Mesothelial cell of epicardium (in vitro differentiated cells): Measurements from ENCODE around the gene SCTR. TPM values are rescaled to one million over a fixed set of nuclear protein-coding genes. Genes with fewer than 3 reads are reported as not detected.

ENCODE experiments used
- DNase-seq, 2 experiments: peaks; one replicate each; pipeline ENCODE4 v3.0.0; 2021; ENCODE audit warnings: low spot score in 2 of 2; ENCODE audit not compliant: unreplicated experiment in 2 of 2
- H3K27ac Mint-ChIP-seq: 2 replicates; pipeline ENCODE4 v1.8.0; 2021; ENCODE audit warnings: mixed read lengths
- H3K27me3 Mint-ChIP-seq: 2 replicates; pipeline ENCODE4 v1.8.0; 2021; ENCODE audit warnings: low read depth, mixed read lengths
- H3K36me3 Mint-ChIP-seq: 2 replicates; pipeline ENCODE4 v1.8.0; 2021; ENCODE audit warnings: mixed read lengths
- H3K4me1 Mint-ChIP-seq: 2 replicates; pipeline ENCODE4 v1.8.0; 2021; ENCODE audit warnings: mixed read lengths
- H3K4me3 Mint-ChIP-seq: 2 replicates; pipeline ENCODE4 v1.8.0; 2021; ENCODE audit warnings: mild to moderate bottlenecking, moderate library complexity, mixed read lengths
- H3K9me3 Mint-ChIP-seq: 2 replicates; pipeline ENCODE4 v1.8.0; 2021; ENCODE audit warnings: mixed read lengths
- CTCF ChIP-seq: fragments of 200-600 bp; sonication (generic); IDR thresholded peaks from one replicate; pipeline ENCODE4 v1.5.0; 2021; ENCODE audit warnings: antibody characterized with exemption; ENCODE audit not compliant: unreplicated experiment
- total RNA-seq: library from RNA; stranded (reverse); gene quantifications from 3 replicates; pipeline ENCODE4 v1.2.1, GENCODE V29; 2021

SCTR gene
- total RNA-seq, 1 donor from 2014 or later, result 1.3 TPM

GRCh38 chr2:119439574-119440500, 84.4 kb downstream of the SCTR start:
- Mint-ChIP-seq H3K27me3 (no peaks in the 10 kb centered on the region), H3K4me1 (peaks cover 15% of the 10 kb centered on the region), H3K4me3 (no peak overlapping the region), H3K36me3 (peaks cover 2% of the 10 kb centered on the region), H3K27ac (no peak overlapping the region), H3K9me3 (no peaks in the 10 kb centered on the region)
- DNase-seq, result no peak
- no peak for TF ChIP-seq CTCF

GRCh38 chr2:119438726-119439284, 85.5 kb downstream of the SCTR start:
- no peak overlapping the region for H3K27ac Mint-ChIP-seq

GRCh38 chr2:119438128-119438656, 86.1 kb downstream of the SCTR start:
- no peaks in the 10 kb centered on the region for H3K9me3 Mint-ChIP-seq
- peaks cover 21% of the 10 kb centered on the region for H3K4me1 Mint-ChIP-seq
- peaks cover 2% of the 10 kb centered on the region for H3K36me3 Mint-ChIP-seq
- no peaks in the 10 kb centered on the region for H3K27me3 Mint-ChIP-seq
- no peak for TF ChIP-seq CTCF
- no peak for DNase-seq
- no peak overlapping the region for H3K27ac Mint-ChIP-seq
- no peak overlapping the region for H3K4me3 Mint-ChIP-seq

More at GRCh38 chr2:119438726-119439284, 85.5 kb downstream of the SCTR start:
- H3K27me3 Mint-ChIP-seq, result no peaks in the 10 kb centered on the region
- H3K9me3 Mint-ChIP-seq, result no peaks in the 10 kb centered on the region
- H3K4me3 Mint-ChIP-seq, result no peak overlapping the region
- H3K36me3 Mint-ChIP-seq, result peaks cover 2% of the 10 kb centered on the region
- TF ChIP-seq CTCF, result no peak
- no peak for DNase-seq
- peaks cover 18% of the 10 kb centered on the region for H3K4me1 Mint-ChIP-seq

GRCh38 chr2:119436993-119437772, 87.1 kb downstream of the SCTR start:
- H3K4me1 Mint-ChIP-seq, result peaks cover 27% of the 10 kb centered on the region
- H3K27ac Mint-ChIP-seq, result no peak overlapping the region
- no peaks in the 10 kb centered on the region for H3K9me3 Mint-ChIP-seq
- peaks cover 2% of the 10 kb centered on the region for H3K36me3 Mint-ChIP-seq
- H3K4me3 Mint-ChIP-seq, result no peak overlapping the region
- TF ChIP-seq CTCF, result no peak
- peaks cover under 1% of the 10 kb centered on the region for H3K27me3 Mint-ChIP-seq
- DNase-seq, result no peak

- H3K27ac Mint-ChIP-seq, result no peak overlapping the region
- H3K36me3 Mint-ChIP-seq, result peaks cover 2% of the 10 kb centered on the region
- peaks cover 2% of the 10 kb centered on the region for H3K27me3 Mint-ChIP-seq
- no peak overlapping the region for H3K4me3 Mint-ChIP-seq
- no peaks in the 10 kb centered on the region for H3K9me3 Mint-ChIP-seq
- peaks cover 33% of the 10 kb centered on the region for H3K4me1 Mint-ChIP-seq
- no peak for DNase-seq
- no peak for TF ChIP-seq CTCF
These were observed 88.4 kb downstream of the SCTR start for GRCh38 chr2:119435953-119436297.
